Upper lobe of left lung (tissue), 4 donors: ENCODE results near the gene PITPNM3.

Experiments
- CTCF ChIP-seq, 6 experiments: fragments of 450-650 bp in 4 of 6; fragments of 200-600 bp in 2 of 6; sonication (generic) in 2 of 6; IDR thresholded peaks; one replicate each; pipeline ENCODE4 v1.5.1; 2016 to 2019; ENCODE audit warnings: antibody characterized with exemption in 6 of 6
- POLR2A ChIP-seq, 4 donors: fragments of 450-650 bp; IDR thresholded peaks; one replicate each; pipeline ENCODE4 v1.5.1; 2016 to 2017; ENCODE audit warnings: antibody characterized with exemption in 4 of 4, mild to moderate bottlenecking in 2 of 4
- POLR2AphosphoS5 ChIP-seq, 2 donors: sonication (generic); formaldehyde crosslinking; IDR thresholded peaks; one replicate each; pipeline ENCODE4 v1.5.1; 2017; ENCODE audit warnings: antibody characterized with exemption in 2 of 2

- no peak for TF ChIP-seq CTCF (IDR thresholded peaks at IDR 0.05)
- TF ChIP-seq POLR2AphosphoS5 (IDR thresholded peaks at IDR 0.05), result no peak
- no peak for TF ChIP-seq POLR2A (IDR thresholded peaks at IDR 0.05)
Observed at GRCh38 chr17:6589266-6589946, 33.1 kb upstream of the PITPNM3 start.
